ENCODE results near the gene MED25.

Gene MED25

GRCh38 chr19:49878744-49879070, 60.6 kb downstream of the MED25 start:
- TF ChIP-seq PATZ1 (CRISPR knock-in tag; IDR thresholded peaks at IDR 0.05; ENCODE audit: borderline replicate concordance) (no peak), CSDC2 (CRISPR knock-in tag; IDR thresholded peaks at IDR 0.05) (no peak), ZNF565 (CRISPR knock-in tag; conservative IDR thresholded peaks at IDR 0.05; ENCODE audit: low read depth) (no peak), ISL1 (CRISPR knock-in tag; IDR thresholded peaks at IDR 0.05) (no peak), BACH2 (CRISPR knock-in tag; IDR thresholded peaks at IDR 0.05; ENCODE audit: borderline replicate concordance) (no peak), ZNF70 (CRISPR knock-in tag; IDR thresholded peaks at IDR 0.05) (no peak), ZFP30 (CRISPR knock-in tag; IDR thresholded peaks at IDR 0.05) (no peak)
- no peak for ATAC-seq

- TF ChIP-seq SNAI2 (CRISPR knock-in tag; IDR thresholded peaks at IDR 0.05) (no peak), ZNF565 (CRISPR knock-in tag; conservative IDR thresholded peaks at IDR 0.05; ENCODE audit: low read depth) (no peak), TOX (CRISPR knock-in tag; IDR thresholded peaks at IDR 0.05; ENCODE audit: borderline replicate concordance) (no peak), ZFP30 (CRISPR knock-in tag; IDR thresholded peaks at IDR 0.05) (no peak), ZFP3 (CRISPR knock-in tag; IDR thresholded peaks at IDR 0.05) (no peak), TSHZ2 (CRISPR knock-in tag; IDR thresholded peaks at IDR 0.05) (no peak), ZC3H10 (CRISPR knock-in tag; IDR thresholded peaks at IDR 0.05) (no peak), ISL1 (CRISPR knock-in tag; IDR thresholded peaks at IDR 0.05) (no peak), POU6F1 (CRISPR knock-in tag; IDR thresholded peaks at IDR 0.05; ENCODE audit: borderline replicate concordance, low read depth) (no peak), PATZ1 (CRISPR knock-in tag; IDR thresholded peaks at IDR 0.05; ENCODE audit: borderline replicate concordance) (no peak), ESRRG (CRISPR knock-in tag; IDR thresholded peaks at IDR 0.05) (no peak), TCF4 (CRISPR knock-in tag; IDR thresholded peaks at IDR 0.05; ENCODE audit: borderline replicate concordance) (no peak), BACH2 (CRISPR knock-in tag; IDR thresholded peaks at IDR 0.05; ENCODE audit: borderline replicate concordance) (no peak), ZNF70 (CRISPR knock-in tag; IDR thresholded peaks at IDR 0.05) (no peak), PPARA (CRISPR knock-in tag; IDR thresholded peaks at IDR 0.05; ENCODE audit: borderline replicate concordance) (no peak), CSDC2 (CRISPR knock-in tag; IDR thresholded peaks at IDR 0.05) (no peak)
- no peak for ATAC-seq
Measured at GRCh38 chr19:49879243-49879963, 61.3 kb downstream of the MED25 start.

DNA sequence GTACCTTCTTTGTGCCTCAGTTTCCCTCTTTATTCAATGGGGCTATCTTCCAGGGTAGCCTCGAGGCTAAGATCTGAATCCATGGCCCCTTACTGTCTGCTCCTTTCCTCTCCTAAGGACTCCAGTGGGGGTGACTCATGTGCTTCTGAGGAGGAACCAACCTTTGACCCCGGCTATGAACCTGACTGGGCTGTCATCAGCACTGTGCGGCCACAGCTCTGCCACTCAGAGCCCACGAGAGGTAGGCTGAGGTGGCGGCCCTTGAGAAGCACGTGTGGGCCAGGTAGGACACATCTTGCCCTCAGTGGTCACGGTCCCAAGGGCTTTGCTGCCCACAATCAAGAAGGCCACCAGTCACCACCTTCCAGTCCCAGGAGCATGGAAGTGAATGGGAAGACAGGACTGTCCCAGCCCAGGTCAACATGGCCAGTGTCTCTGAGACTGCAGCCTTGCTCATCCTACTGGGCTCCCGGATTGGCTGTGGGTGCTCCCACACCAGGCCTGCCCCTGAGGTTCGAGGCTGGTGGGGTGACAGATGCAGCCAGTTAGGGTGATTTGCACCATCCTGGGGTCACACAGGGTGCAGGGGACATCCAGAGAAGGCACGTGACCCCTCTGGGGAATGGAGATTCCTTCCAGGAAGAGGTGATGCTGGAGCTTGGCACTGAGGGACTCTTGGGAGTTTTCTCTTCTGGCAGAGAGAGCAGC, 62.2 kb downstream of the MED25 start:
- ATAC-seq, result no peak
- no peak for TF ChIP-seq POU6F1 (CRISPR knock-in tag; IDR thresholded peaks at IDR 0.05; ENCODE audit: borderline replicate concordance, low read depth)
- TF ChIP-seq OSR1 (CRISPR knock-in tag; IDR thresholded peaks at IDR 0.05), result no peak
- no peak for TF ChIP-seq ZNF8 (CRISPR knock-in tag; IDR thresholded peaks at IDR 0.05)
- TF ChIP-seq ISL1 (CRISPR knock-in tag; IDR thresholded peaks at IDR 0.05), result no peak
- no peak for TF ChIP-seq ZNF70 (CRISPR knock-in tag; IDR thresholded peaks at IDR 0.05)
- TF ChIP-seq ZNF565 (CRISPR knock-in tag; conservative IDR thresholded peaks at IDR 0.05; ENCODE audit: low read depth), result no peak
